ENCODE results near the gene TOM1. TPM values are rescaled to one million over a fixed set of nuclear protein-coding genes. Genes with fewer than 3 reads are reported as not detected.

Gene TOM1
- total RNA-seq, 1 experiment from 2014 or later: 22.3 TPM

DNA sequence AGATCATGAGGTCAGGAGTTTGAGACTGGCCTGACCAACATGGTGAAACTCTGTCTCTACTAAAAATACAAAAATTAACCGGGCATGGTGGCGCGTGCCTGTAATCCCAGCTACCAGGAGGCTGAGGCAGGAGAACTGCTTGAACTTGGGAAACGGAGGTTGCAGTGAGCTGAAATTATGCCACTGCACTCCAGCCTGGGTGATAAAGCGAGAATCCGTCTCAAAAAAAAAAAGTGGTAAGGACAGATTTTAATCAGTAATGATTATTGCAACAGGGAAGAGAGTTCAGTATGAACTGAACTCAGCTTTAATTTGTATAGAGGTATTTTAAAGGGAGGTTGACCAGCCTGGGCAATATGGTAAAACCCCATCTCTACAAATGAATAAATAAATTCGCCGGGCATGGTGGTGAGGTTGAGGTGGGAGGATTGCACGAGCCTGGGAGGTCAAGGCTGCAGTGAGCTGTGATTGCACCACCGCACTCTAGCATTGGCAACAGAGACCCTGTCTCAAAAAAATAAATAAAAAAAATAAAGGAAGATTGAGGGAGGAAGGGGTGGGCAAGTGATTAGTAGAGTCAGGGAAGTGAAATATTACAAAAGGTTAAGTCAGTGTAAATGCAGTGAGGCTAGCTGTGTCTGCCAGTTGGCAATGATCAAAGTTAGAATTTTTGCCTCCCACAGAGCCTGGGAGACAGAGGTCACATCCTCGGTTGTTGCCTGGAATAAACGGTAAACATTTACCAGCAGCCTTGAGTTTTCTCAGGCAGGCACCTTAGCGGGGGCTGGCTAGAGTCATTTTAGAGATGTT lies 97.6 kb downstream of the TOM1 start:
- TF ChIP-seq, protein P1, sequence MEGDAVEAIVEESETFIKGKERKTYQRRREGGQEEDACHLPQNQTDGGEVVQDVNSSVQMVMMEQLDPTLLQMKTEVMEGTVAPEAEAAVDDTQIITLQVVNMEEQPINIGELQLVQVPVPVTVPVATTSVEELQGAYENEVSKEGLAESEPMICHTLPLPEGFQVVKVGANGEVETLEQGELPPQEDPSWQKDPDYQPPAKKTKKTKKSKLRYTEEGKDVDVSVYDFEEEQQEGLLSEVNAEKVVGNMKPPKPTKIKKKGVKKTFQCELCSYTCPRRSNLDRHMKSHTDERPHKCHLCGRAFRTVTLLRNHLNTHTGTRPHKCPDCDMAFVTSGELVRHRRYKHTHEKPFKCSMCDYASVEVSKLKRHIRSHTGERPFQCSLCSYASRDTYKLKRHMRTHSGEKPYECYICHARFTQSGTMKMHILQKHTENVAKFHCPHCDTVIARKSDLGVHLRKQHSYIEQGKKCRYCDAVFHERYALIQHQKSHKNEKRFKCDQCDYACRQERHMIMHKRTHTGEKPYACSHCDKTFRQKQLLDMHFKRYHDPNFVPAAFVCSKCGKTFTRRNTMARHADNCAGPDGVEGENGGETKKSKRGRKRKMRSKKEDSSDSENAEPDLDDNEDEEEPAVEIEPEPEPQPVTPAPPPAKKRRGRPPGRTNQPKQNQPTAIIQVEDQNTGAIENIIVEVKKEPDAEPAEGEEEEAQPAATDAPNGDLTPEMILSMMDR (conservative IDR thresholded peaks at IDR 0.05): no peak
- Mint-ChIP-seq H3K4me1 (peaks cover 24 to 34% of the 10 kb centered on the region in 2 experiments), H3K27me3 (ENCODE audit: low read depth) (no peaks in the 10 kb centered on the region), H3K36me3 (ENCODE audit: insufficient read depth in 1 of 3, low read depth in 3 of 3) (peaks cover 22 to 30% (median 22%) of the 10 kb centered on the region in 3 experiments), H3K9me3 (no peaks in the 10 kb centered on the region; a peak in 1 of 5 replicates), H3K27ac (peak overlapping the region; percentile 46 to 92 (median 57); a peak in 5 of 7 replicates), H3K4me3 (no peak overlapping the region; a peak in 1 of 5 replicates)
- Histone ChIP-seq H3K4me1 (ENCODE audit: insufficient read depth, low read length) (no peaks in the 10 kb centered on the region; the same call in 1 of the 2 replicates), H4K5ac (ENCODE audit: insufficient read length, low read depth, low read length) (no peak overlapping the region), H3K23me2 (ENCODE audit: insufficient read length, low read depth, low read length, poor library complexity, severe bottlenecking) (peaks cover 13% of the 10 kb centered on the region), H4K20me1 (ENCODE audit: control insufficient read depth, insufficient read depth, insufficient read length) (no peaks in the 10 kb centered on the region), H2AFZ (ENCODE audit: low read length) (no peak overlapping the region), H3T11ph (ENCODE audit: low read length) (no peak overlapping the region), H2BK20ac (ENCODE audit: low read depth, low read length, poor library complexity, severe bottlenecking) (no peak overlapping the region), H3K23ac (ENCODE audit: insufficient read length, low read depth, low read length) (no peak overlapping the region), H2BK120ac (ENCODE audit: low read depth, low read length, poor library complexity, severe bottlenecking) (no peak overlapping the region), H3K9me3 (ENCODE audit: control insufficient read depth, low read depth, low read length) (no peaks in the 10 kb centered on the region), H3K27me3 (ENCODE audit: insufficient read depth, low read length) (no peaks in the 10 kb centered on the region), H3K9ac (ENCODE audit: extremely low read depth, insufficient read length, low read length) (no peak overlapping the region), H3K4me2 (ENCODE audit: insufficient read depth, insufficient read length, low read length) (no peak overlapping the region), H2BK5ac (ENCODE audit: insufficient read length, low read length) (no peak overlapping the region), H3K18ac (ENCODE audit: insufficient read length, low read depth, low read length) (no peak overlapping the region), H3K27ac (ENCODE audit: insufficient read length, low read depth, low read length) (no peak overlapping the region), H3K79me2 (ENCODE audit: insufficient read depth, low read length) (peaks cover 8% of the 10 kb centered on the region; the same call in 1 of the 2 replicates), H3K79me1 (ENCODE audit: insufficient read depth, low read depth, low read length, poor library complexity, severe bottlenecking) (peaks cover 8% of the 10 kb centered on the region), H3K14ac (ENCODE audit: insufficient read depth, low read length) (no peak overlapping the region), H2AK5ac (ENCODE audit: insufficient read length, low read length) (no peak overlapping the region), H4K8ac (replicated peaks; ENCODE audit: insufficient read length, low read depth, low read length) (no peak overlapping the region), H2BK15ac (ENCODE audit: low read depth, low read length) (no peak overlapping the region), H3K56ac (ENCODE audit: insufficient read length, low read depth, low read length) (no peak overlapping the region), H4K91ac (ENCODE audit: insufficient read length, low read depth, low read length) (no peak overlapping the region), H2BK12ac (ENCODE audit: insufficient read length, low read depth, low read length) (no peak overlapping the region), H3K4ac (ENCODE audit: low read depth, low read length) (no peak overlapping the region)
- no CpG with 5 or more reads among the region's 13 CpGs for WGBS (ENCODE audit: extremely low coverage, insufficient read length, low lambda C conversion rate)
- no peak for DNase-seq

Small RNAs within 50 kb of the gene (microRNA-seq; reads per million reads assigned to microRNA genes)
- gene MIR3909 (ENCODE audit: borderline microRNAs expressed) (0.81 reads per million), gene MIR6069 (ENCODE audit: borderline microRNAs expressed) (not detected)

Other genes with a start within 250 kb of the TOM1 start
- not detected in 2 replicates for gene ISX, start 233.7 kb upstream of the TOM1 start, total RNA-seq (2021)
- gene HMGXB4, start 42.4 kb upstream of the TOM1 start, total RNA-seq (2021): 32.5 and 33.5 TPM in 2 replicates
- gene HMOX1, start 81.2 kb downstream of the TOM1 start, total RNA-seq (2021): 22.7 and 25.7 TPM in 2 replicates
- 274 and 293 TPM in 2 replicates for gene MCM5, start 100.2 kb downstream of the TOM1 start, total RNA-seq (2021)
- 0.42 and 0.53 TPM in 2 replicates for gene RASD2, start 240.9 kb downstream of the TOM1 start, total RNA-seq (2021)